Kidney capillary endothelial cell (primary cell): ENCODE data around the gene CGRRF1.
A peak's percentile ranks its signal among the peaks of the same experiment; 100 is the strongest.

Source experiments
- DNase-seq: peaks from one replicate; pipeline ENCODE4 v3.0.0-alpha.2; 2018; ENCODE audit warnings: low spot score

Gene CGRRF1

DNA sequence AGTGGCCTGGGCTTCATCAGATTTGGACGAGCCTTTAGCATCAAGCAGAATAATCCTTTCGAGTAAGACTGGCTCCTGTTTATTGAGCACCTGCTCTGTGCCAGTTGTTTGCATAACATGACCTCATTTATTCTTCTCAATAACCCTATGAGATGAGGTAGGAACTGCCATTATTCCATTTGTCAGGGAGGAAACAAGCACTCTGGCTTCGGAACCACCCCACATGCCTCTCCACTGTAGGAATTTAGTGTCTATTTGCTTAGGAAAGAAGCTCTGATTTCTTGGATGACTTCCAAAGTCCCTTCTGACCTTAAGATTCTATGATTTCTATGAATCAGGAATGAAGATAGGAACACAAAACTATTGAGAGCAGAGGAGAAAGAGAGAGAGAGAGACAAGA lies 68.3 kb downstream of the CGRRF1 start:
- DNase-seq: no peak

GRCh38 chr14:54579621-54580020 lies 69.9 kb downstream of the CGRRF1 start:
- DNase-seq: peak; percentile 44

DNA sequence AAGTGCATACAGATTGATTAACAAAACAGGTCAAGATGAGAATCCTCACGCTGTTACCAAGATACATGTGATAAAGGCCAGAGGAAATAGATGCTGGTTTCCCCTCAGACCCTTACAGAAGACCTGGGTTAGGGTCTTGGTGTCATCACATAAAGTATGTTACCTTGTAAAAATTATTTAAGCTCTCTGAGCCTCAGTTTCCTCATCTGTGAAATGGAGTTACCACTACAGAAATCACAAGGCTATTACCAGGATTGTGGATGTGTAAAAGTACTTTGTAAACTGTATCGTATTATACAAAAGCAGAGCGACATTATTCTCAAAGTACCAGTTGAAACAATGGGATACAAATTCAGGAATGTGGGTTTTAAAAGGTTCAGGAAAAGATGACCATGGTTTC lies 71.2 kb downstream of the CGRRF1 start:
- no peak for DNase-seq

- no peak for DNase-seq
Measured at GRCh38 chr14:54582334-54582733, 72.6 kb downstream of the CGRRF1 start.

DNA sequence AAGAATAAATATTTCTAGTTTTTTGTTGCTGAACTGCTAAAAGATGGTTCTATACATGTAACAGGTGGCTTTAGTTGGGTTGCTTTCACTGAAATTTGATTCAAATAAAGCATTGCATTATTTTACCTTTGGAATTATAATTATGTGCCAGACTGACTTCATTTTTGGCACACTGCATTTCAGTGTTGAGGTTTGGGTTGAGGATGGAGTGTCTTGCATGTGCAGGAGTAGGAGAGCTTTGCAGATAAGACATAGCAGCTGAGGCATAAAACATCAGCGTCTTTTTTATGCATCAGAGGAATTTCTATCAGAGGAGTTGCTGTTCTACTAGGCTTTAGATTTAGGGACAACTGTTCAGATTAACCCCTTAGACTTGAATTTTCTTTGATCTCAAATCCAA lies 74.4 kb downstream of the CGRRF1 start:
- DNase-seq: no peak

- DNase-seq: no peak
Measured at GRCh38 chr14:54585214-54585613, 75.5 kb downstream of the CGRRF1 start.
